Hepatocyte (in vitro differentiated cells): ENCODE measurements around the gene FRMPD4.

Source experiments
- CTCF ChIP-seq: fragments of 200-600 bp; sonication (generic); IDR thresholded peaks from 2 replicates; pipeline ENCODE4 v1.5.1; 2016; ENCODE audit warnings: antibody characterized with exemption, mild to moderate bottlenecking; ENCODE audit not compliant: poor library complexity
- EZH2 ChIP-seq: fragments of 200-600 bp; sonication (generic); IDR thresholded peaks from 2 replicates; pipeline ENCODE4 v1.6.1; 2016; ENCODE audit warnings: antibody characterized with exemption, mild to moderate bottlenecking, borderline replicate concordance

GRCh38 chrX:12282991-12283390, 144.7 kb downstream of the FRMPD4 start:
- no peak for TF ChIP-seq CTCF
- no peak for TF ChIP-seq EZH2
